Measurements from ENCODE around the gene GYG2.
"Not testable (repeated sequence)": the region's sequence is repeated elsewhere in the genome, so short reads cannot be mapped to it uniquely, and the experiment has no call there.

GYG2 gene

DNA sequence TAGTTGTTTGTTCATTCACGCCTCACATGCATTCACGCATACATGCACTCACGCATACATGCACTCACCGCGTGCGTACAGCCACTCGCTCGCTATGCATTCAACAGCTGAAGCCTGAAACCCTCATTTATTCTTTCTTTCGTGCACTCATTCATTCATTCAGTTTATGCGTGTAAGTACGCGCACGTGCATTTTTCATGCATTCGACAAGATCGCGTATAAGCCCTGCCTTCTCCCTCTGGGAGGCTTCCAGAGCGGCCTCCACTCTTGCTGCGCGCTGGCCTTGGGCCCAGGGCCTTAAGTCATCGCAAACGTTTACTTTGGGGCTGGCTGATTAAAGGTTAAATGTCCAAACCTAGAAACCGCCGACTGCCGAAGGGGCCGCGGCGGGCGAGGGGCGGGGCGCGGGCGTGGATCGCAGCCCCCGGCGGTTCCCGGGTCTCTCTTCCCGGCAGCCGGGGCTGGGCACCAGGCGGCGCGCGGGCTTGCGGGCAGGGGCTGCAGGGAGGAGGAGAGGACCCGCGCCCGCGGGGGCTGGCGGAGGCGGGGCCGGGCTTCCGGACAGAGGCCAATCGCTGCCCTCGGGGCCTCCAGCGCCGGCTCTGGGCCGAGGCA lies at the start of gene GYG2:
Gene GYG2, plus strand, starts transcription at position 587 of the 615 bp plus-strand sequence. CDS start 1,259 bp downstream, outside the sequence.
- DNase-seq (ENCODE audit: low read depth), result no peak

- DNase-seq (ENCODE audit: low read depth), result not testable (repeated sequence)
Observed at GRCh38 chrX:2780472-2781225, 48.1 kb upstream of the GYG2 start.

GRCh38 chrX:2781226-2781571 lies 47.5 kb upstream of the GYG2 start:
- no peak for DNase-seq (ENCODE audit: low read depth)

- DNase-seq (ENCODE audit: low read depth), result no peak
Observed at GRCh38 chrX:2781698-2782097, 47.0 kb upstream of the GYG2 start.

DNA sequence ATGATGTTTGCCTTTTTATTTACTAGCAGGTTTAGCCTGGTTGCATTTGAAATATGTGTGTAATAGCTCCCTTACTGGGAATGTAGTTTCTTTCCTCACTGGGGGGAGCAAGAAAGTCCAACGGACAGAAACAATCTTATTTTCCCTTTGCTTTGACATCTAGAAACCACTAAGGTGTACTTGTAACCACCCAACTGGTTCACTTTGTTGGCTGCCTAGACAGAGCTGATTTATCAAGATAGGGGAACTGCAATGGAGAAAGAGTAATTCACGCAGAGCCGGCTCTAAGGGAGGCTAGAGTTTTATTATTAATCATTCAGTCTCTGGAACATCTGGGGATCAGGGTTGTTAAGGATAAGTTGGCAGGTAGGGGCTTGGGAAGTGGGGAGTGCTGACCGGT lies 46.6 kb upstream of the GYG2 start:
- no peak for DNase-seq (ENCODE audit: low read depth)

GRCh38 chrX:2782778-2783177 lies 46.0 kb upstream of the GYG2 start:
- DNase-seq (ENCODE audit: low read depth), result no peak

- no peak for DNase-seq (ENCODE audit: low read depth)
Observed at GRCh38 chrX:2784026-2784425, 44.7 kb upstream of the GYG2 start.

GRCh38 chrX:2785538-2785937 lies 43.2 kb upstream of the GYG2 start:
- no peak for DNase-seq (ENCODE audit: low read depth)

DNA sequence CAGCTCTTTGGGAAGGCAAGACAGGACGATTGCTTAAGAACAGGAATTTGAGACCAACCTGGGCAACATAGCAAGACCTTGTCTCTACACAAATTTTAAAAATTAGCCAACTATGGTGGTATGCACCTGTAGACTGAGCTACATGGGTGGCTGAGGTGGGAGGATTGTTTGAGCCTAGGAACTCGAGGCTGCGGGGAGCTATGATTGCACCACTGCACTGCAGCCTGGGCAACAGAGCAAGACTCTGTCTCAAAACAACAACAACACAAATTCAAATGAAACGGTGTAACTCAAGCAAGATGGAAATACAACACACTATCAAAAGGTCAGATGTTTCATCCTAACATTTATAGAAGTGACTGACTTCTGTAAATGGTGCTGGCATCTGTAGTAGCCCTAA lies 39.8 kb upstream of the GYG2 start:
- DNase-seq (ENCODE audit: low read depth), result no peak

GRCh38 chrX:2789569-2789968 lies 39.2 kb upstream of the GYG2 start:
- no peak for DNase-seq (ENCODE audit: low read depth)

DNA sequence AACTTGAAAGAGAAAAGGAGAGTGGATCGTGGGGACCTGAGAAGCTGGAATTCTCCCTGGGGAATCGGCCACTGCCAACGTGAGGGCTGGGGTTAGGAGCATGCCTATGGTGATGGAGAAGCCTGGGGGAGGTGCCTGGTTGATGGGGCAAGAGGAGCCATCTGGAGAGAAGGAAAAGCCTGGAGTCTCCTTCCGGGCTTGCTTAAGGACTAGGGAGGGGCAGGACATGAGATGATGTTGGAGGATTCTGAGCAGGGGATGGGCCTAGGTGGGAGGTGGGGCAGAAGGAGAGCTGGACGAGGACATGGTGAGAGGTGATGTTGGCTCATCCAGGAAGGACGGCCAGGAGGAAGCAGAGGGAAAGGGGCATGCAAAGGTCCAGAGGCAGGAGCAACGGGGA lies 35.0 kb upstream of the GYG2 start:
- no peak for DNase-seq (ENCODE audit: low read depth)

DNA sequence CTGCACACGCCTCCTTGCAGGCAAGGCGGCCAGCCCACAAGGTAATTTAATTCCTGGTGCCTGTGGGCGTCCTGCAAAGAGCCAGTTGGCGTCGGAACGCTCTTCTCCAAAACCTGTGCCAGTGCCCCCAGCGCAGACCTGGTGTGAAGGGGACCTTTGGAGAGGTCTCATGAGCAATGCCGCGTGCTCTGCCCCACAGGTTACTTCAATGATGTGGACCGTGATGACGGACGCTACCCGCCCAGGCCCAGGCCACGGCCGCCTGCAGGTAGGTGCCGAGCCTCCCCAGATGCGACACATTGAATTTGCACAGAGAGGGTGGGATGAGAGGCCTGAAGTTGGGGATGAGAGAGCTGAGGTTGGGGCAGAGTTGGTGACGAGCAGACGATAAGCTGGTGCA lies 34.4 kb upstream of the GYG2 start:
- DNase-seq (ENCODE audit: low read depth), result no peak

DNA sequence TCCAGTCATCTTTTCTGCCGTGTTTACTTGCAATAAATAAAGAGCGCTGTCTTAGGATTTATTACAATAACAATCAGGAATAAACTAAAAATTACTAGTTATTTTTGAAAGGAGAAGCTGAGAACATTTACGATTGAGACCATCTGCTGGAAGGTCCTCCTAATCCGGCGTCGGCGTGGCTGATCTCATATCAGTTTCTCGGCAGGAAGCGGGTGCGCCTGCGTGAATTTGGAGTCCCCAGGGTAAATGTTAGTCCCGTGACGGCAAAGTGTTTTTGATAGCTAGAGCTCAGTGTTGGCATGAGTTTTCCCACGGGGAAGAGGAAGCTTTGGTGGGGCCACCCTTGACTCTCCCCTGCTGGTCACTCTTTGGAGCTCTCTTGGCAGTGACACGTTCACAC lies 31.9 kb upstream of the GYG2 start:
- DNase-seq (ENCODE audit: low read depth), result not testable (repeated sequence)

GRCh38 chrX:2799369-2799768 lies 29.4 kb upstream of the GYG2 start:
- DNase-seq (ENCODE audit: low read depth), result no peak

DNA sequence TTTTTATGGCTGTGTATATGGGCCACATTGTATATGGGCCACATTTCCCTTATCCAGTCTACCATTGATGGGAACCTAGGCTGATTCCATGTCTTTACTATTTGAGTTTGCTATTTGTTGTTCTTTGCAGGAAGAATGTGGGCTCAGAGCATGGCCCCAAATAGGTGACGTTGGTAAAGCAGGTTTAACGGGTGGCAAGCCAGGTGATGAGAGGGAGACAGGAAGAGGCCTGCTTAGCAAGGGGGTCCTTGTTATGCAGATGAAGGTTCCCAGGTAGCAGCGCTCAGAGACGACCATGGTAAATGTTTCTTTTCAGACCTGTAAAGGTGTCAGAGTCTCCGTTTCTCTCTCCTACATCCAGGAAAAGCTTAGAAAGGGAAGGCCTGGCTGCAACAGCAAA lies 28.8 kb upstream of the GYG2 start:
- not testable (repeated sequence) for DNase-seq (ENCODE audit: low read depth)

DNA sequence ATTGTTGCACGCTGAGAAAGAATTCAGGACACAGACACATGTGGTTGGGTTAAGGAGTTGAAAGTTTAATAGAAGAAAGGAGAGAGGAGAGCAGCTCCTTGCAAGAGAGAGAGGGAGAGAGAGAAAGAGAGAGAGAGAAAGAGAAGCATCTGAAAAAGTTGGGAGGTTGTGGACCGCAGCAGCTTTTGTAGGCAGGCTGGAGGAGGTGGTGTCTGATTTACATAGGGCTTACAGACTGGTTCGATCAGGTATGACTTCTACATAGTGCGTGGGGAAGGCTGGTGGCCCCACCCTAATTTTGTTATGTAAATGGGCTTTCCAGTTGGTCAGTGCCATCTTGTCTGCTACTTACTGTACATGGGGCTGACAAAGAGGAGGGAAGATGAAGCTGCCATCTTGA lies 27.5 kb upstream of the GYG2 start:
- no peak for DNase-seq (ENCODE audit: low read depth)

GRCh38 chrX:2802376-2803090 lies 26.2 kb upstream of the GYG2 start:
- DNase-seq (ENCODE audit: low read depth), result not testable (repeated sequence)

GRCh38 chrX:2803486-2803885 lies 25.2 kb upstream of the GYG2 start:
- DNase-seq (ENCODE audit: low read depth), result not testable (repeated sequence)

DNA sequence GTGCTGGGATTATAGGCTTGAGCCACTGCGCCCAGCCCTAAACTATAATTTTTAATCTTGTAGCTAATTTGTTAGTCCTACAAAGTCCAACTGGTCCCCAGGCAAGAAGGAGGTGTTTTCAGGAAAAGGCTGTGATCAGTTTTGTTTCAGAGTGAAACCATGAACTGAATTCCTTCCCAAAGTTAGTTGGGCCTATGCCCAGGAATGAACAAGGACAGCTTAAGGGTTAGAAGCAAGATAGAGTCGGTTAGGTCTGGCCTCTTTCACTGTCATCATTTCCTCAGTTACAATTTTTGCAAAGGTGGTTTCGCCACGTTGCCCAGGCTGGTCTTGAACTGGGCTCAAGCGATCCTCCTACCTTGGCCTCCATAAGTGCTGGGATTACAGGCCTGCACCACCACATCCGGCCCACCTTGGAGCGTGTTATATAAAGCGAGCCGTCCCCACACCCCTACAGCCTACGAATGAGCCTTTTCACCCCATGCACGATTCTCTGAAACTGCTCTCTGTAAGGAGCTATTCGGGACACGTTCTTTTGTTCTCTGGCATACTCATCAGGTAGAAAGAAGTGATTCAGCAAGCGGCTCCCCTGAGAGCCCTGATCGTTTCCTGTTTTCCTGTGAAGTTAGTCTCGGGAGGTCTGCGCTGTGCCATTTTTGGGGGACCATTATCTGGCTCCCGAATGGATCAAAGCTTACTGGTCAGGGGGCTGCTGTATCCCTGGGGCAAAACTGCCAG lies 24.5 kb upstream of the GYG2 start:
- DNase-seq (ENCODE audit: low read depth), result not testable (repeated sequence)

DNA sequence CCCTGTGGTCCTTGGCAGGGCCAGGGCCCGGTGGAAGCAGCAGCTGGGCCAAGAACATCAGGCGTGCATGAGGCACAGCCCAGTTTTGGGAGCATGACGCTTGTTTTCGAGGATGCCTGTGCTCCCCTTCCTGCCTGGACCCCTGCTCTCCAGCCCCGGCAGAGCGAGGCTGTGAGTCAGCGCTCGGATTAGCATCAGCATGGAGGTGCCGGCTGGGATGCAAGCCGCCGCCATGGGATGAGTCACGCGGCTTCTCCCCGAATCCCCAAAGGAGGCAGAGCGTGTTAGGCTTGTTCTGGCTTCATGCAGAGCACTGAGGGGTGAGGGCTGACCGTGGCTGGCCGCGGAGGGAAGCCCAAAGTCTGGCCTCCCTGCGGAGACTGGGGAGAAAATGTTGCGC lies 23.9 kb upstream of the GYG2 start:
- not testable (repeated sequence) for DNase-seq (ENCODE audit: low read depth)

DNA sequence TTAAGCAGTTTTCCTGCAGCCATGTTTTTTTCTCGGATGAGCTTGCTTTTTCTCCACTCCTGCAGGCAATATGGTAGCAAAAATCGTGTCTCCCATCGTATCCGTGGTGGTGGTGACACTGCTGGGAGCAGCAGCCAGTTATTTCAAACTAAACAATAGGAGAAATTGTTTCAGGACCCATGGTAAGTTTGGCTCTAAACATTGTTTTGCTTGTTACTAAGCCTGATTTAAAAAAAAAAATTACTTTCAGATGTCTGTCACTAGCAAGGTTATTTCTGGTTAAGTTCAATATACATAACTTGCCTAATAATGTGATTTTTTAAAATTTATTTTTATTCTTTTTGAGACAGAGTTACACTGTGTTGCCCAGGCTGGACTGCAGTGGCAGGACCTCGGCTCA lies 17.5 kb upstream of the GYG2 start:
- DNase-seq (ENCODE audit: low read depth), result no peak

- DNase-seq (ENCODE audit: low read depth), result not testable (repeated sequence)
Observed at GRCh38 chrX:2812161-2812907, 16.4 kb upstream of the GYG2 start.
